GM12878 (cell line): ENCODE results near the gene CCSER1. TPM values are rescaled to one million over a fixed set of nuclear protein-coding genes. Genes with fewer than 3 reads are reported as not detected.

ENCODE experiments used
- ATAC-seq: fragments of 200-7000 bp; cut with Tn5 transposase; 3 replicates; pipeline ENCODE4 v1.9.1; 2020; ENCODE audit warnings: mild to moderate bottlenecking, moderate library complexity
- BruUV-seq: library from RNA; stranded (reverse); fragments of 400-500 nt; replicated peaks from 2 replicates; lab custom pipeline; 2021; lab: Mats Ljungman, UMichigan
- CTCF ChIA-PET: fragments of 300-600 bp; sonication (Branson Sonifier 250); formaldehyde crosslinking; extraction: SDS; loops from one replicate; lab custom pipeline; 2021; ENCODE audit warnings: inconsistent platforms; lab: Yijun Ruan, JAX
- POLR2A ChIA-PET: fragments of 350-600 bp; formaldehyde crosslinking; extraction: SDS; loops from one replicate; lab custom pipeline; 2021; ENCODE audit warnings: inconsistent platforms; lab: Charles Lee
- RAD21 ChIA-PET: fragments of 300-600 bp; sonication (Branson Sonifier 250); formaldehyde crosslinking; loops from one replicate; lab custom pipeline; 2023; ENCODE audit warnings: antibody characterized with exemption; ENCODE audit not compliant: unreplicated experiment; lab: Charles Lee
- SMC1A ChIA-PET: fragments of 300-600 bp; sonication (Branson Sonifier 250); formaldehyde crosslinking; loops from one replicate; lab custom pipeline; 2023; ENCODE audit not compliant: unreplicated experiment, uncharacterized antibody; lab: Charles Lee
- DNase-seq: peaks from one replicate; pipeline ENCODE4 v3.0.0-alpha.2; 2011; ENCODE audit warnings: low read depth, low spot score
- FAIRE-seq: peaks from 3 replicates; lab custom pipeline; 2011; peaks lifted over from hg19 to GRCh38; lab: Jason Lieb, UNC
- H2AFZ ChIP-seq: 2 replicates; pipeline ENCODE4 v1.6.0; 2011; ENCODE audit warnings: low read depth, low read length, control low read depth; ENCODE audit not compliant: control insufficient read depth
- H3K27ac ChIP-seq: 2 replicates; pipeline ENCODE4 v1.5.1; 2011; ENCODE audit warnings: control low read depth; ENCODE audit not compliant: control insufficient read depth, insufficient read depth
- H3K27me3 ChIP-seq, 2 experiments: replicated peaks in 1 of 2; 2 replicates each; pipeline versions ENCODE4 v1.6.0 to v1.6.1; 2011; ENCODE audit warnings: low read length in 1 of 2; ENCODE audit not compliant: control insufficient read depth in 2 of 2, insufficient read depth in 2 of 2
- H3K36me3 ChIP-seq, 2 experiments: 2 replicates each; pipeline ENCODE4 v1.5.1; 2011; ENCODE audit warnings: low read length in 1 of 2; ENCODE audit not compliant: control insufficient read depth in 2 of 2, insufficient read depth in 2 of 2
- H3K4me1 ChIP-seq: 2 replicates; pipeline ENCODE4 v1.6.1; 2011; ENCODE audit warnings: mild to moderate bottlenecking, low read length, moderate library complexity, mixed read lengths; ENCODE audit not compliant: control insufficient read depth, insufficient read depth
- H3K4me2 ChIP-seq: 2 replicates; pipeline ENCODE4 v1.6.0; 2011; ENCODE audit warnings: control low read depth; ENCODE audit not compliant: control insufficient read depth, insufficient read depth
- H3K4me3 ChIP-seq: fragments of 200-600 bp; sonication (generic); 2 replicates; pipeline ENCODE4 v1.5.1; 2016
- H3K79me2 ChIP-seq: 2 replicates; pipeline ENCODE4 v1.6.0; 2011; ENCODE audit warnings: low read length; ENCODE audit not compliant: control insufficient read depth, insufficient read depth
- H3K9ac ChIP-seq: 2 replicates; pipeline ENCODE4 v1.8.0; 2011; ENCODE audit warnings: low read length, control low read depth, mixed read lengths; ENCODE audit not compliant: control insufficient read depth, insufficient read depth
- H3K9me3 ChIP-seq: replicated peaks from 3 replicates; pipeline ENCODE4 v1.5.1; 2011; ENCODE audit warnings: mild to moderate bottlenecking, low read length; ENCODE audit not compliant: control insufficient read depth, insufficient read depth
- H4K20me1 ChIP-seq: 2 replicates; pipeline ENCODE4 v1.6.0; 2011; ENCODE audit not compliant: control insufficient read depth, insufficient read depth
- CHD2 ChIP-seq: IDR thresholded peaks from 2 replicates; pipeline ENCODE4 v1.6.1; 2011; ENCODE audit warnings: low read depth, low read length, improper control_type of control experiment, borderline replicate concordance
- ETV6 ChIP-seq, 2 experiments: fragments of 450-650 bp in 1 of 2; IDR thresholded peaks in 1 of 2; conservative IDR thresholded peaks in 1 of 2; 2 replicates each; pipeline ENCODE4 v1.6.1; 2014; ENCODE audit warnings: antibody characterized with exemption in 1 of 2, borderline replicate concordance in 1 of 2, low read depth in 1 of 2, mild to moderate bottlenecking in 1 of 2, moderate library complexity in 1 of 2
- MEF2B ChIP-seq: fragments of 450-650 bp; IDR thresholded peaks from 2 replicates; pipeline ENCODE4 v1.6.1; 2018; ENCODE audit warnings: mild to moderate bottlenecking, moderate library complexity; ENCODE audit not compliant: partially characterized antibody, poor library complexity, severe bottlenecking
- NFXL1 ChIP-seq: fragments of 450-650 bp; IDR thresholded peaks from 2 replicates; pipeline ENCODE4 v1.6.1; 2017; ENCODE audit warnings: antibody characterized with exemption, mild to moderate bottlenecking, borderline replicate concordance
- NFYB ChIP-seq: IDR thresholded peaks from 2 replicates; pipeline ENCODE4 v1.6.1; 2011; ENCODE audit warnings: low read depth, mild to moderate bottlenecking, low read length, improper control_type of control experiment, moderate library complexity; ENCODE audit not compliant: insufficient read depth
- NR2C2 ChIP-seq: IDR thresholded peaks from 2 replicates; pipeline ENCODE4 v1.6.1; 2011; ENCODE audit warnings: borderline replicate concordance, low read depth; ENCODE audit not compliant: control insufficient read depth, insufficient read length
- NR2F1 ChIP-seq: fragments of 450-650 bp; conservative IDR thresholded peaks from 2 replicates; pipeline ENCODE4 v1.6.1; 2017; ENCODE audit warnings: mild to moderate bottlenecking
- NRF1 ChIP-seq: conservative IDR thresholded peaks from 2 replicates; pipeline ENCODE4 v1.6.1; 2011; ENCODE audit warnings: mild to moderate bottlenecking, low read depth, low read length, improper control_type of control experiment
- POU2F2 ChIP-seq: IDR thresholded peaks from 3 replicates; pipeline ENCODE4 v1.6.1; 2011; ENCODE audit warnings: low read depth, mild to moderate bottlenecking, low read length, borderline replicate concordance
- RAD21 ChIP-seq: IDR thresholded peaks from 2 replicates; pipeline ENCODE4 v1.6.1; 2011; ENCODE audit warnings: mild to moderate bottlenecking, low read depth, low read length, moderate library complexity; ENCODE audit not compliant: insufficient read depth
- RAD51 ChIP-seq: fragments of 450-650 bp; IDR thresholded peaks from 2 replicates; pipeline ENCODE4 v1.6.1; 2016; ENCODE audit warnings: moderate library complexity, mild to moderate bottlenecking, inconsistent platforms
- RBBP5 ChIP-seq: fragments of 200-600 bp; sonication (generic); conservative IDR thresholded peaks from 2 replicates; pipeline ENCODE4 v1.6.1; 2016
- RELA ChIP-seq: fragments of 450-650 bp; IDR thresholded peaks from 2 replicates; pipeline ENCODE4 v1.8.0; 2014; ENCODE audit warnings: borderline replicate concordance; ENCODE audit not compliant: partially characterized antibody
- SMC3 ChIP-seq: IDR thresholded peaks from 2 replicates; pipeline ENCODE4 v1.6.1; 2011; ENCODE audit warnings: low read length, improper control_type of control experiment, borderline replicate concordance
- SRF ChIP-seq, 2 experiments: IDR thresholded peaks; 2 replicates each; pipeline ENCODE4 v1.6.1; 2011; ENCODE audit warnings: low read depth in 2 of 2, low read length in 2 of 2, mild to moderate bottlenecking in 1 of 2, moderate library complexity in 1 of 2
- ZNF217 ChIP-seq: fragments of 450-650 bp; IDR thresholded peaks from 2 replicates; pipeline ENCODE4 v1.6.1; 2017; ENCODE audit warnings: antibody characterized with exemption, mild to moderate bottlenecking
- WGBS: methylation state at CpG from one replicate; pipeline ENCODE4 v1.1.6; 2016; ENCODE audit warnings: low lambda C conversion rate; ENCODE audit not compliant: insufficient replicate concordance, insufficient coverage; ENCODE audit errors: missing lambda C conversion rate; 5-methylcytosine and 5-hydroxymethylcytosine counted together
- in situ Hi-C: fragments of 300-500 bp; cut with MboI; formaldehyde crosslinking; loops from 9 replicates; pipeline ENCODE4 v1.14.3; 2018; ENCODE audit warnings: mixed read lengths
- intact Hi-C: fragments of 100-400 bp; cut with micrococcal nuclease; formaldehyde crosslinking; loops from one replicate; pipeline ENCODE4 v1.14.2; 2022; ENCODE audit not compliant: unreplicated experiment
- polyA plus RNA-seq, 11 experiments: library from polyadenylated mRNA; depleted of rRNA in 4 of 11; unstranded in 6 of 11; stranded (reverse) in 5 of 11; fragments of >200 nt; fragmentation: Nextera tagmentation in 4 of 11; fragmentation: Illumina TruSeq in 1 of 11; extraction: Ambion mirVana in 4 of 11; extraction: Trizol in 1 of 11; gene quantifications; 1 replicate in 1 of 11; 2 replicates in 10 of 11; pipeline versions ENCODE4 v1.2.1 to v1.2.3, GENCODE V29; 2011 to 2016; ENCODE audit warnings: inconsistent platforms in 2 of 11, missing spikeins in 2 of 11, low read depth in 1 of 11
- total RNA-seq, 4 experiments: library from RNA; depleted of rRNA in 3 of 4; stranded (reverse); fragments of >200 nt in 3 of 4; fragmentation: Illumina TruSeq in 1 of 4; extraction: Trizol in 1 of 4; gene quantifications; 2 replicates each; pipeline versions ENCODE4 v1.2.1 to v1.2.3, GENCODE V29; 2013 to 2021

Gene CCSER1
- total and polyA plus RNA-seq, 10 of the 15 experiments (the other 5 are each of a cell fraction or from before 2014, with no cell fraction given): 0.22 to 2.7 (median 1.0) TPM

DNA sequence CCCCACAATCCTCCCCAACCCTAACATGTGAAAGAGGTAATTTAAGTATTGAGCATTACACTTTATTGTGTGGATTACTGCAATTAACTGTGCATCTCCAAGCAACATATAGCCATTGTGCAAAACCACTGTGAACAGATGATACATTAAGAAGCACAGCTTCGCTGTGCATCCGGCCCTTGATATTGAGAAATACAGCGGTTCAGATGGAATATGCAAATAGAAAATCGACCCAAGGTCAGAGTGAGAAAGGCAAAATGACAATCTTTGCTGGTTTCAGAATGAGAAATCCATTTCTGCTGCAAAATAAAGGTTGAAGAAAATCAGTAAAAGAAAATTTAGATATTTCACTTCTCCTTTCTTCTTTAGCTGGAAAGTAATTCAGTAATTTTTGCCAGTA, 1370.7 kb downstream of the CCSER1 start:
- no peak overlapping the region for H3K27ac ChIP-seq
- no peaks in the 10 kb centered on the region for H3K79me2 ChIP-seq
- no peak overlapping the region for H3K4me2 ChIP-seq
- CTCF ChIA-PET: no interaction called here
- H3K36me3 ChIP-seq: no peaks in the 10 kb centered on the region
- FAIRE-seq (no peak), ATAC-seq (peak; percentile 82), DNase-seq (no peak)
- no peak overlapping the region for H3K4me3 ChIP-seq
- no peaks in the 10 kb centered on the region for H4K20me1 ChIP-seq
- BruUV-seq: no TSS peak
- no peak for TF ChIP-seq SRF (IDR thresholded peaks at IDR 0.05; ENCODE audit: low read depth in 2 of 2, low read length in 2 of 2)
- no peak for TF ChIP-seq NR2C2
- TF ChIP-seq NR2F1: peak; percentile 34; the same call in 1 of the 2 replicates
- 0 out of 2 replicates have a peak, but pooled peaks have one; percentile 33 for TF ChIP-seq ZNF217
- TF ChIP-seq, all 136 proteins: peak for 2
- ChIA-PET POLR2A (no interaction called here), RAD21 (no interaction called here), SMC1A (interaction anchor here (0.6 to 1.1 kb wide), 2 partner anchors 10 to 119 kb away, joined by 3 read pairs; no protein-coding TSS in a partner anchor)
- H3K9ac ChIP-seq: no peak overlapping the region
- in situ Hi-C loops: no loop called here
- no peak overlapping the region for H2AFZ ChIP-seq
- H3K9me3 ChIP-seq: no peaks in the 10 kb centered on the region
- no peaks in the 10 kb centered on the region for H3K4me1 ChIP-seq
- intact Hi-C loops: no loop called here
- H3K27me3 ChIP-seq: no peaks in the 10 kb centered on the region
- 8% methylated on average over 4 of the region's 4 CpGs for WGBS

DNA sequence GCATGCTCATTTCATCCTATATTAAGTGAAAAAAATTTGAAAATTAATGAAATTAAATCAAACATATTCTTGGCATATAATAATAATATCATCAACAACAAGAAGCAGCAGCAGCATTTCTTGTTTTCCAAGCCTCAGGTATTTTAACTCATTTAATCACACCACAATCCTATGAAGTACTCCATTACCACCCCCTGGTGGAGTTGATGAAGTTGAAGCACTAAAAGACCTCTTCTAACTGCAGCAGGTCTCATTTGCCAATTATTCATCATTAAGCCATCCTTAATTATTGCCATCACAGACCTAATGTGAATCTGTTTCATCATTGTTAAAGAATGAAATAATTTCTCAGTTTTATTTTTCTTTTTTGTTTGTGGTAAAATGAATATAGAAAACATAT, 1375.2 kb downstream of the CCSER1 start:
- Histone ChIP-seq H3K9me3 (no peaks in the 10 kb centered on the region), H3K27me3 (no peaks in the 10 kb centered on the region), H3K4me2 (no peak overlapping the region), H4K20me1 (no peaks in the 10 kb centered on the region), H3K79me2 (no peaks in the 10 kb centered on the region), H3K27ac (no peak overlapping the region), H3K4me3 (no peak overlapping the region), H3K9ac (no peak overlapping the region), H3K4me1 (no peaks in the 10 kb centered on the region), H2AFZ (no peak overlapping the region), H3K36me3 (no peaks in the 10 kb centered on the region)
- no peak for DNase-seq
- FAIRE-seq: no peak
- ChIA-PET CTCF (no interaction called here), POLR2A (no interaction called here), RAD21 (no interaction called here), SMC1A (no interaction called here)
- in situ Hi-C loops (no loop called here), intact Hi-C loops (loop anchor here (1.0 to 10.0 kb wide), 2 partner anchors 389 to 1088 kb away; no protein-coding TSS in a partner anchor)
- ATAC-seq: peak; percentile 77
- BruUV-seq: no TSS peak
- TF ChIP-seq RAD51 (no peak), NR2C2 (no peak), NFXL1 (no peak), ETV6 (conservative IDR thresholded peaks at IDR 0.05 in 1 of 2, IDR thresholded peaks at IDR 0.05 in 1 of 2; ENCODE audit: borderline replicate concordance in 1 of 2, low read depth in 1 of 2) (no peak), RELA (no peak), RAD21 (peak; percentile 26; the same call in 1 of the 2 replicates), NRF1 (no peak), CHD2 (no peak), POU2F2 (no peak), NFYB (no peak), RBBP5 (no peak), SMC3 (peak; percentile 47; the same call in 1 of the 2 replicates), MEF2B (no peak)
